Gastroesophageal sphincter (tissue), 3 donors: ENCODE results near the gene ADAM8.

Experiments
- POLR2A ChIP-seq, 2 donors: fragments of 450-650 bp; IDR thresholded peaks; one replicate each; pipeline ENCODE4 v1.6.1; 2017; ENCODE audit warnings: antibody characterized with exemption in 2 of 2, mild to moderate bottlenecking in 2 of 2, moderate library complexity in 1 of 2
- POLR2AphosphoS5 ChIP-seq: sonication (generic); formaldehyde crosslinking; IDR thresholded peaks from one replicate; pipeline ENCODE4 v1.6.1; 2017; ENCODE audit warnings: antibody characterized with exemption
- TF ChIP-seq, protein P1 (sequence below), 4 experiments: fragments of 200-600 bp in 2 of 4; fragments of 450-650 bp in 2 of 4; sonication (generic) in 1 of 4; IDR thresholded peaks; one replicate each; pipeline ENCODE4 v1.5.1; 2017 to 2019; ENCODE audit warnings: antibody characterized with exemption in 4 of 4, mild to moderate bottlenecking in 2 of 4, moderate library complexity in 2 of 4

DNA sequence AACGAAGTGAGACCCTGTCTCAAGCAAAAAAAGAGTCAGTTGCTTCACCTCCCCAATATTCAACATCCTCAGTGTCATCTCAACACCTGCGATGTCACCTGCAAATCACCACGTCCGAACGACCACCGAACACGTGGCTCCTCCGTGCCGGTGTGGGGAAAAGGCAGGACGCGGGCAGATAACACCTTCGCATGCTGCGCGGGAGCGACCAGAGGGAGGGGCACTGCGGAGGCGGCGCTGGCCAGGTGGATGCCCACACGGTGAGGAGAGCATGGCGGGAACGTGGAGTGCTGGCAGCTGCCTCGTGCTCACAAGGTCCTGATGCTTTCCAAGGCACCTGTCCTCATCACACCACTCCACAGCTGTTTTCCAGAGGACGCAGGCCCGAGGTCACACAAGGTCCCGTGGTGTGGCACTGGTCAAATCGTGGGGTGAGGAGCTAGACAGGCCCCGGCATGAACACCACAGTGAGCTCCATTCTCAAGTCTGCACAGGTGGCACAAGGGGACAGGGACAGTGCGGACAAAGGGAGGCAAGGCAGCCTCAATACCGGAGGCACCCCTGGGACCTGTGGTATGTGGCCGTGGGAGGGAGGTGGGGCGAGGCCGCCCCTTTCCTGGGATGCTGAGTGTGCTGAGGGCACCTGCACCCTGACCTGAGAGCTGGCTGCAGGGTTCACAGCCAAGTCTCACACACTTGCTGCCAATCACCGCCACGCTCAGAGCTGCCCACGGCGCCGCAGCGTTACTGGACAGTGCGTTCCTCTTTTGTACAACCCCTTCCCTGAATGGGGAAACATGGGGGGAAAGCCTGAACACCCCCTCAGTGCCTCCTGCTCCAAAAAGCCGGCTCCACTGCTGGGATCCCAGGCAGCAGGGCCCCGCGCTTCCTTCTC is 19.0 kb upstream of the ADAM8 start:
- TF ChIP-seq, protein P1, sequence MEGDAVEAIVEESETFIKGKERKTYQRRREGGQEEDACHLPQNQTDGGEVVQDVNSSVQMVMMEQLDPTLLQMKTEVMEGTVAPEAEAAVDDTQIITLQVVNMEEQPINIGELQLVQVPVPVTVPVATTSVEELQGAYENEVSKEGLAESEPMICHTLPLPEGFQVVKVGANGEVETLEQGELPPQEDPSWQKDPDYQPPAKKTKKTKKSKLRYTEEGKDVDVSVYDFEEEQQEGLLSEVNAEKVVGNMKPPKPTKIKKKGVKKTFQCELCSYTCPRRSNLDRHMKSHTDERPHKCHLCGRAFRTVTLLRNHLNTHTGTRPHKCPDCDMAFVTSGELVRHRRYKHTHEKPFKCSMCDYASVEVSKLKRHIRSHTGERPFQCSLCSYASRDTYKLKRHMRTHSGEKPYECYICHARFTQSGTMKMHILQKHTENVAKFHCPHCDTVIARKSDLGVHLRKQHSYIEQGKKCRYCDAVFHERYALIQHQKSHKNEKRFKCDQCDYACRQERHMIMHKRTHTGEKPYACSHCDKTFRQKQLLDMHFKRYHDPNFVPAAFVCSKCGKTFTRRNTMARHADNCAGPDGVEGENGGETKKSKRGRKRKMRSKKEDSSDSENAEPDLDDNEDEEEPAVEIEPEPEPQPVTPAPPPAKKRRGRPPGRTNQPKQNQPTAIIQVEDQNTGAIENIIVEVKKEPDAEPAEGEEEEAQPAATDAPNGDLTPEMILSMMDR (IDR thresholded peaks at IDR 0.05), result no peak
- TF ChIP-seq POLR2A (IDR thresholded peaks at IDR 0.05) (no peak), POLR2AphosphoS5 (no peak)
